ENCODE data around the gene KATNB1.

Gene KATNB1

GRCh38 chr16:57735755-57736418 is at the start of gene KATNB1:
TSS of gene KATNB1 (plus strand) at chr16:57735770. CDS start at chr16:57737244, 1,474 bp downstream.
- no peak for DNase-seq

- DNase-seq: no peak
Observed at GRCh38 chr16:57686577-57686976, 49.0 kb upstream of the KATNB1 start.

GRCh38 chr16:57687363-57687929 is 48.1 kb upstream of the KATNB1 start:
- DNase-seq: no peak

GRCh38 chr16:57688487-57688986 is 47.0 kb upstream of the KATNB1 start:
- no peak for DNase-seq

GRCh38 chr16:57688987-57689761 is 46.4 kb upstream of the KATNB1 start:
- DNase-seq: no peak

GRCh38 chr16:57689762-57690558 is 45.6 kb upstream of the KATNB1 start:
- DNase-seq: no peak

- no peak for DNase-seq
Observed at GRCh38 chr16:57690782-57691471, 44.6 kb upstream of the KATNB1 start.

- no peak for DNase-seq
Observed at GRCh38 chr16:57692636-57693035, 42.9 kb upstream of the KATNB1 start.

GRCh38 chr16:57693550-57693949 is 42.0 kb upstream of the KATNB1 start:
- peak; percentile 19 for DNase-seq

GRCh38 chr16:57694231-57694724 is 41.3 kb upstream of the KATNB1 start:
- no peak for DNase-seq

GRCh38 chr16:57694725-57695679 is 40.6 kb upstream of the KATNB1 start, which contains the start of gene DRC7:
TSS of gene DRC7 (plus strand) at chr16:57694806. CDS start at chr16:57697950, 3,144 bp downstream.
- peak; percentile 42 for DNase-seq

GRCh38 chr16:57695680-57696069 is 39.9 kb upstream of the KATNB1 start:
- no peak for DNase-seq

GRCh38 chr16:57696240-57696639 is 39.3 kb upstream of the KATNB1 start:
- DNase-seq: no peak

GRCh38 chr16:57697896-57698537 is 37.6 kb upstream of the KATNB1 start:
- no peak for DNase-seq

GRCh38 chr16:57698812-57699405 is 36.7 kb upstream of the KATNB1 start:
- DNase-seq: no peak

- DNase-seq: no peak
Observed at GRCh38 chr16:57699481-57699880, 36.1 kb upstream of the KATNB1 start.

- DNase-seq: no peak
Observed at GRCh38 chr16:57699899-57700298, 35.7 kb upstream of the KATNB1 start.

- no peak for DNase-seq
Observed at GRCh38 chr16:57700781-57701551, 34.6 kb upstream of the KATNB1 start.

- no peak for DNase-seq
Observed at GRCh38 chr16:57701759-57702371, 33.7 kb upstream of the KATNB1 start.
